Inflammatory macrophage (primary cell): ENCODE data around the gene WNT3A.

Source experiments
- DNase-seq, 2 donors: peaks; one replicate each; pipeline ENCODE4 v3.0.0-alpha.2; 2020 to 2022

WNT3A gene

DNA sequence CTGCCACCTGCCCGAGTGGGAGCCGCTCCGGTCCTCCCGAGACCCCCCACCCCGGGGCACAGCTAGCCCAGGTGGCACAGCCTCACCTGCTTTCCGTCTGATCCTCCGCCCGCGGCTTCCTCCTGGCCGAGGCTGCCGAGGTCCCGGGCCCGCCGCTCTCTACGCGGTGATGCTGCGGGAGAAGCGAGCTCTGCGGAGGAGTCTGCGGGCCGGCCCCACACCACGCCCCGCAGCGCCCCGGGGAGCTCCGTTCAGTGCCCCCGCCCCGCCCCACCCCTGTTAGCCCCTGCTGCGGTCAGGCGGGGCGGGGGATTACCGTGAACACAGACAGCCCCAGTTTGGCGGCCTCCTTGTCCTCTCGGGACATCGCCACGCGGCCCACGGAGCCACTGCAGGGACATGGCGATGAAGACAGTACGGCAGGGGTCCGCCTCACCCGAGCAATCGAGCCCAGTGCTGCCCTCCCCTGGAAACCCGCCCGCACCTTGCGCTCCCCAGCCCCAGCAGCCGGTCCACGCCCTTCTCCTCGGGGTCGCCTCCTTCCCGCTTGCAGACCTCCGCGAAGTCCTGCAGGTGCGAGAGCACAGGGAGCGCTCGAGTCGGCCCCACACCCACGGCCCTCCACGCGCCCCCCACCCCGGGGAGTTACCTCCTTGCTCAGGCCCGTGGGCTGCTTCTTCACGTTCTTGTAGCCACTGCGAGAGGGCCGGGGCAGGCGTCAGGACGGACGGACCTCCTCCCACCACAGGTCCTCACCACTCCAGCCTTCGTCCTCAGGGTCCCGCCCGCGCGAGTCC lies 95.4 kb downstream of the WNT3A start:
- DNase-seq = peak in 1 of 2 donors; percentile 36

DNA sequence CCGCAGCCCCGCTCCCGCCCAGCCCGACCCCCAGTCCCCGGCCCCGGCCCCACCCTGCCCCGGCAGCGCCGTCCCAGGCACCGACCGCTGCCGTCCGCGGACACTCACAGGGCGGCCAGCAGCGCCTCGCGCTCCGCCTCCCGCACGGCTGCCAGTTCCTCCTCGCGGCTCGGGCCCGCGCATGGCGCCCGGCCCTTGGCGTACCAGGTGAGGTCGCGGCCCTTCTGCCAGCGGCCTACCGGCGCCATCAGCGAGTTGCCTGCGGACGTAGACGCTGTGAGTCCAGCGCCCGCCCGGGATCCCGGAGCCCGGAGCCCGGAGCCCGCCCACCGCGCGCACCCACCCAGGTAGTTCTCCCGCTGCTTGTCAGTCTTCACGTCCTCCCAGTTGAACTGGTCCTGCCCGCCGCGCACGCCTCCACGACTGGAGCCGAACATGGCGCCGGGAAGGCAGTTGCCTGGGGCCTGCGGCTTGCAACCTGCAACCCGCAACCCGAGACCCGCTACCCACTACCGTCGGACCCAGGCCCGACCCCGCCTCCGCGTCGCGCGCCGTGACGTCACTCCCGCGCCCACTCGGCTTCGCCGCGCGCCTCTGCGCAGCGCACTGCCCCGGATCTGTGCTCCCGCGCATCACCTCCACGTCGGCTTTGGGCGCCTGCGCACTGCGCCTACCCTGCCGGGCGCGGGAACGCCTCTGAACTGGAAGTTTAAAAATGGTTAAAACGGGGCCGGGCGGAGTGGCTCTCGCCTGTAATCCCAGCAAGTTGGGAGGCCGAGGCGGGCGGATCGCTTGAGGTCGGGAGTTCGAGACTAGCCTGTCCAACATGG lies 96.2 kb downstream of the WNT3A start, which contains the start of gene C1orf35:
C1orf35 (minus strand) TSS at position 535 of the 830 bp plus-strand sequence; CDS start at position 437, 98 bp downstream.
- peak; percentile 96 for DNase-seq

DNA sequence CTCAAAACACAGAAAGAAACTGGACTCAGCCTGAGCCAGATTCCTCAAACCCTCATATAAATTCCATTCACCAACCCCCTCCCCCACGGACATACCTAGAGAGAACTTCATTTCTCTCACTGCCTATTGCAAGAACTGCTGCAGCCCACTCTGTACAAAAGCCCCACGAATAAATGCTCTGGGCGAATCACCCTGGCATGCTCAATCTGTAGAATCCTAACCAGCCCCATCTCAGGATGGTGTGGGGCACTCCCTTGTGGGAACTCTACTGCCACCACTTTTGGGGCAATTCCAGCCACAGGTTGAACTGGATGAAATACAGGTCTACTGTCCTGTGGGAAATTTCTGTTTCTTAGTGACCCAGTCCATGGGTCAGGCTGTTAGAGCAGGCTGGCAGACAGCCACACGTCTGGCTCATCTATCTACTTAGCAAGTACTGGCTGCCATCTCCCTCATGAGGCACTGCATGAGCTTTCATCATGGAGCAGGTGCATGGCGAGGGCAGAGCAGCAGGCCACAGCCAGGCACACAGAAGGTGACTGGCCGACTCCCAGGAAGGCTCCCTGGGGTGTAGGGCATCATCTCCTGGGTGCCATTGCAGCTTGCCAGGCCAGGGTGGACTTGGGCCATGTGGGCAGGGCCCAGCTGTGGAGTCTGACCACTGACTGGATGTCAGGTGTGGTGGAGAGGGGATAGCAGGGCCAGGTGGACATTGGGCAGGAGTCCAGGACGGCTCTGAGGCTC lies 97.9 kb downstream of the WNT3A start:
- DNase-seq = no peak

DNA sequence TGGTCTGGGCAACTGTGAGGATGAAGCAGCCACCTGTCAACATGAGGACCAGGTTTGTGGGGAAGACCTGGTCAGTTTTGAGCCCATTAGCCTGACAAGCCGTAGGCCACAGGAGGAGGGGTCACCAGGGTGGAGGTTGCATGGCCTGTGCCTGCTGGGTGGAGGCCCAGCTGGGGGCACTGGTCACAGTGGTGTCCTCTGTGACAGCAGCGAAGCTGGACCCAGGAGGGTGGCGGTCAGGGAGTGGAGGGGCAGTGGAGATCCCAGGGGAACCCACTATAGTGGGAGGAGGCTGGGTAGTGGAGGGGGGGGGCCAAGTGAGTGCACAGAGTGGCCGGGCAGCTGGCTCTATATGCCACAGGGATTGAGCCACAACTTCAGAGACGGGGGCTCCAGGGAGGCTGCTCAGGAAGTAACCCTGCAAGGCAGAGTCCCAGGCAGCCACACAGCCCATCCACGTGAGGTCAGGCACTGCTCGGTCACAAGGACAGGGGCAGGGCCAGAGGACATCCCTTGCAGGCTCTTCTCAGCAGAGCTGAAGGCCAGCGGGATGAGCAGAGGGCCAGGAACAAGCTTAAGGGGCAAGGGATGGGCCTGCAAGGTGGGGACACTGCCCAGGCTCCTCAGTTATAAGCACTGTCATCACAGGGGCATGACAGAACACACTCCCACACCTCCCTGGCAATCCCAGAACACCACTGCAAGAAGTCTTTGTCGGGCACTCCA lies 98.6 kb downstream of the WNT3A start:
- DNase-seq = no peak

DNA sequence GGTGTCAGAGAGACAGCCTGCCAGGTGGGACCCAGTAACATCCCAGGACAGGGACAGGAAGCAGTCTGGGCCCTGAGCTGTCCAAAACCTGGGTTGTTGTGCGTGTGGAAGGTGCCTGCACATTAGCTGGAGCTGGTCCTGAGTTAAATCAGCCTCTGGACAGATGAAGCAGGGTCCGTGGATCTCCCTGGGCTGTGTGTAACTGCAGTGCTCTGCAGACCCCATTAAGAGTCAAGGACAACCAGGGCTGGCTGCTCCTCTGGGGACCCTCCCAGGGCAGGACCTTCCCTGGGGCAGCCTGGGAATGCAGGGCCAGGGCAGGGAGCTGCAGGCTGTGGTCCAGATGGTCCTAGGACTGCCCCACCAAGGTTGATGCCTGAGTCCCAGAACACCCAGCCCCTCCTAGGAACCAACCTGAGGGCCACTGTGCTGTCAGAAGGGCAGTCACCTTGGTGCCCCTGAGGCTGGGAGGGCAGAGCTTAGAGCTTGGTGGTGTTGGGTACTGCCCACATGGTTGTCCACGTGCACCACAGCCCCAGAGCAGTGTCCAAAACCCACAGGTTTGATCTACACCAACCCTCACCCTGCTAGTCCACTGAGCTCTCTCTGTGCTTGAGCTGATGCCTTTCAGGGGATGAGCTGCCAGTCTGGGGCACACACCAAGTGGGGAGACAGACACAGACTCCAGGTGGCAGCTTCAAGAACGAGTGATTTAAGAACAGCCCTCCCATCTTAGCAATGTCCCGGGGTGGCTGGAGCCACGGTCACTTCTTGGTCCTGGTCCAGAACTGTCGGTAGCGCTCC lies 99.4 kb downstream of the WNT3A start:
- no peak for DNase-seq

DNA sequence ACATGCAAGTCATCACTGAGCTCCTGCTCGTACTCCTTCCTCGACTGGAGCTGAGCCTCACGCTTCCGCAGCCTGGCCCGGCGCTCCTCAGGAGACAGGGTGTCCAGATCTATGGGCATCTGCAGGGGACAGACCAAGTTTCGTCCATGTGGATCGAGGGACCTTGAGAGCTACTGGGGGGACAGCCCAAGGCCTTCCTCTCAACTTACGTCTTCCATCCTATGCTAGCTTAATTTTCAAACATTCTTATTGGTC lies 99.9 kb downstream of the WNT3A start:
- no peak for DNase-seq

DNA sequence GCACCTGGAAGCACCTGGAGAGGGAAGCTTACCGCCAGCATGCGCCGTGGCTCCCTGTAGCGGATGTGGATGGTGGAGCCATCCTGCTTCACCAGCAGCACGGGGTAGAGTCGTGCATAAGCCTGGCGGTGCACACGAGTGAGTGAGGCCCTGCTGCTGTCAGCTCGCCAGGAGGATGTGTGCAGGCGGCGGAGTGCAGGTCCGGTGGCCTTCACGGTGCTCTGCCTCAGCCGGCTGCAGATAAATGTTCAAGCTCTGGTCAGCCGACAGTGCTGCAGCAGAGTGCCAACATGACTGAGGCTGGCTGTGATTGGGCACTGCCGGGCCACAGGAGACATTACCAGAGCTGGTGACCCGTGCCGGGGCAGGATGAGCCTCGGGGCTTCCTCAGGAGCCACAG lies 100.8 kb downstream of the WNT3A start:
- DNase-seq = no peak

DNA sequence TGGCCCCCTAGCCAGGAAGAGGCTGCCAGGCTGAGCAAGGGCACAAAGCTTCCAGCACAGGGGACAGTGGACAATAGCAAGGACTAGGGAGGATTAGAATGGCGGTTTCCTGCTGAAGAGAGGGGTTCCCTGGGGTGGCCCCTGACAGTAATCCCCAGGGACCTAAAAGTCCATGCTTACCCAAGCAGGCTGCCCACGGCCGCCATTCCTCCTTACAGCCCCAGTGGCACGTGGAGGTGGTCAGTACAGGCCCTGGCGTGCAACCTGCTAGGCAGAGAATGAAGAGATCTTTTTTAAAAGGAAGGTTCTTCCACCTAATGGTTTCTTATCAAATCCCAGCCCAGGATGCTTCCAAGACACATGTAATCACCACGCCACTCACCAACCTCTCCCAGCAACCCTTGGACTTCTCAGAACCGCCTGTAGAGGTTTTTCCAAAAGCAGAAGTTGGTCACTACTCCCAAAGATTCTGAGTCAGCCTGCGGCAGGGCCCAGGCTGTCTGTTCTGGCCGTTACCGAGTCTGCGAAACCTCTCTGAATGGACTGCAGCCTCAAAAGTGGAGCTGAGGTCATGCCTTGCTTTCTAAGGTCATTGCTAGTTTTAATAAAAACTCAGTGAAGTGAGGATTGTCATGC lies 101.4 kb downstream of the WNT3A start:
- DNase-seq = peak; percentile 54 to 78

DNA sequence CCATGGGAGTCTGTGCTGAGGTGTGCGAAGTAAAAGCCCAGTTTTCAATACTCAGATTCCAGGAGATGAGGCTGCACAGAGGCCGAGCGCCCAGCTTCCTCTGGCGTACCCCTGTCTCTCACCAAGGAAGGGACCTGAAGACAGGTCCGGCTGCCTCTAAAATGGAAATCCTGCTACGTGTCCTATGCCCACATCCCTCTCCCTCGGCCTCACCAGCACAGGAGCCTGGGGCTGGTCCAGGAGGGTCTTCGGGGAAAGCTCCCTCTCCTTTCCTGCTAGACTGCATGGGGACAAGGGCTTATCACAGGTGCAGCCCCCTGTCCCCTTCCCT lies 101.9 kb downstream of the WNT3A start:
- no peak for DNase-seq

DNA sequence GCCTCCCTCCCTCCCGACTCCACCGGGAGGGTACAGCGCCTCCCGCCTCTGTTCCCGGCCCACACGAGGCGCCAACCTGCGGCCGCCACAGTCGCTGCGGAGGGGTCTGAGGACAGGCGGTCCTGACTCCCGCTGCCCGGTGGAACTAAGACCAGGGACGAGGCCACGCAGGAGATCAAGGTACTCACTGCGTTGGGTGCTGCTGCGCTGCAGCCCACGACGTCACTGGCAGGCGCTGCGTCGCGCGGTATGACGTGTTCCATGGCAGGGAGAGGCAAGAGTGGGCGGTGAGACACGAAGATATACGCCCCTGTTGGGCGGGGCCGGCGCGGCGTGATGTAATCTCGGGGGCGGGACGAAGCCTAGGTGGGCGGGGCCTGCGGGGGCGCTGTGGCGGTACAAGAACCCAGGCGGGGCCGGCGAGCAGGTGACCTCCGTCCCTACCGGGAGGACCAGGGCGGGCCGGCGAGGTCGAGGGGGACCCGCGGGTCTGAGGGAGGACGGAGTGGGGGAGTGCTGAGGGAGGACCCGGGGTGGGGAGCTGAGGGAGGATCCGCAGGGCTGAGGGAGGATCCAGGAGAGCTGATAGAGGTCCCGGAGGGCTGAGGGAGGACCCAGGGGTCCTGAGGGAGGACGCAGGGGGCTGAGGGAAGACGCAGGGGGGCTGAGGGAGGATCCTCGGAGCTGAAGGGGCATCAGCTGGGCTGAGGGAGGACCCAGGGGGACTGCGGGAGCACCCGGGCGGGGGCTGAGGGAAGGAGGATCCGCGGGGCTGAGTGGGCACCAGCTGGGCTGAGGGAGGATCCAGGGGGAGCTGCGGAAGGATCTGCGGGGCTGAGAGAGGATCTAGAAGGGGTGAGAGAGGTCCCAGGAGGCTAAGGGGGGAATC lies 102.5 kb downstream of the WNT3A start, which contains the start of gene MRPL55:
MRPL55 (minus strand) TSS at position 227 of the 889 bp plus-strand sequence. CDS start 1,039 bp downstream, outside the sequence.
- DNase-seq = peak; percentile 98 to 99

DNA sequence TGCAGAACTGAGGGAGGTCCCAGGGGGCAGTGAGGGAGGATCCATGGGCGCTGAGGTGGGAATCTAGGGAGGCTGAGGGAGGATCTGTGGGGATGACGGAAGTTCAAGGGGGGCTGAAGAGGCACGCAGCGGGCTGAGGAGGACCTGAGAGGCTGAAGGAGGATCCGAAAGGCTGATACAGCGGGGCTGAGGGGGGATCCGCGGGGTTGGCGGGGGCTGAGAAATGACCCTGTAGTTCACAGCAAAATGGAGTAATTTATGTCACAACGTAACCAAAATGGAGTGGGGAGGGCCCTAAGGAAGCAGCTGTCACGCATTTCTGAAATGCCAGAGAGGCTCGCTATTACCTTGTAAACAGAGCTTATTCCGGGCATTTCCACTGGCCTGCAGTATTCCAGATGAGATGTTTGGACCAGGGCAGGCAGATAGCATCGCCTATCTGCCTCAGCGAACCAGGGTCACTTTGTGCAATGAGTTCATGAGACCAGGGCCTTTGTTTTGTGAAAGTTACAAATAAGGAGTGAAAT lies 103.2 kb downstream of the WNT3A start:
- no peak for DNase-seq

DNA sequence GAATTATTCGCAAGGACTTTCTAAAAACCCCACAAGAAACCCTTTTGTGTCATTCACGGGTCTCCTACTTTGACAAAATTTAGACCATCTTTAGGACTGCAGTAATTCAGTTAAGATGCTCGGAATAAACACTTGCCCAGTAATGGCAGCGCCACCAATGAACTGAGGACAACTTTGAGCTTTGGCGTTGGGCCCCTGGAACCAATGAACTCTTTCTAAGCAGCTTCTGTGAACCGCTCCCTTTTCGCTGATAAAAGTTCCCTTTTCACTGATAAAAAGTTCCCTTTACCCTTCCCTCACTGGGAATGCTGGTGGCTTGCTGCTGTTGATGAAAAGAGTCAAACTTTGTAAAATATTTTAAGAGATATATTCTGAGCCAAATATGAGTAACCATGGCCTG lies 103.8 kb downstream of the WNT3A start:
- DNase-seq = no peak
